HL-60 (cell line): Measurements from ENCODE around the gene CTXN3.

Source experiments
- DNase-seq, 2 experiments: peaks; one replicate each; pipeline ENCODE4 v3.0.0-alpha.2; 2010 to 2020; ENCODE audit warnings: low read depth in 1 of 2, low spot score in 1 of 2
- H3K27ac ChIP-seq: fragments of 250-450 bp; sonication (Bioruptor Pico); replicated peaks from 2 replicates; pipeline ENCODE4 v1.5.1; 2020; ENCODE audit warnings: mild to moderate bottlenecking, moderate library complexity
- H3K27me3 ChIP-seq: fragments of 250-450 bp; sonication (Bioruptor Pico); 2 replicates; pipeline ENCODE4 v1.5.1; 2021; ENCODE audit warnings: mild to moderate bottlenecking, moderate library complexity; ENCODE audit not compliant: insufficient read depth, poor library complexity, severe bottlenecking
- H3K4me3 ChIP-seq: replicated peaks from 2 replicates; pipeline ENCODE4 v1.5.1; 2011; ENCODE audit warnings: mild to moderate bottlenecking, control low read depth, low read length; ENCODE audit not compliant: insufficient read depth
- CTCF ChIP-seq: IDR thresholded peaks from one replicate; pipeline ENCODE4 v1.5.1; 2011; ENCODE audit warnings: low read length, control low read depth, inconsistent platforms; ENCODE audit not compliant: insufficient read depth
- GABPA ChIP-seq: IDR thresholded peaks from 2 replicates; pipeline ENCODE4 v1.6.1; 2012; ENCODE audit warnings: low read depth
- POLR2AphosphoS5 ChIP-seq: IDR thresholded peaks from 2 replicates; pipeline ENCODE4 v1.6.1; 2012; ENCODE audit warnings: low read depth
- SPI1 ChIP-seq: IDR thresholded peaks from 2 replicates; pipeline ENCODE4 v1.6.1; 2012; ENCODE audit warnings: low read depth, mild to moderate bottlenecking, borderline replicate concordance
- TF ChIP-seq, protein P1 (sequence below): IDR thresholded peaks from 2 replicates; pipeline ENCODE4 v1.6.1; 2012; ENCODE audit warnings: low read depth; ENCODE audit not compliant: insufficient replicate concordance

CTXN3 gene

GRCh38 chr5:127702926-127703561 lies 54.2 kb downstream of the CTXN3 start, which contains the start of gene CCDC192:
TSS of gene CCDC192 (plus strand) at chr5:127703391. CDS start at chr5:127703446, 55 bp downstream.
- TF ChIP-seq CTCF (no peak), GABPA (no peak), SPI1 (no peak), POLR2AphosphoS5 (no peak)
- TF ChIP-seq, protein P1, sequence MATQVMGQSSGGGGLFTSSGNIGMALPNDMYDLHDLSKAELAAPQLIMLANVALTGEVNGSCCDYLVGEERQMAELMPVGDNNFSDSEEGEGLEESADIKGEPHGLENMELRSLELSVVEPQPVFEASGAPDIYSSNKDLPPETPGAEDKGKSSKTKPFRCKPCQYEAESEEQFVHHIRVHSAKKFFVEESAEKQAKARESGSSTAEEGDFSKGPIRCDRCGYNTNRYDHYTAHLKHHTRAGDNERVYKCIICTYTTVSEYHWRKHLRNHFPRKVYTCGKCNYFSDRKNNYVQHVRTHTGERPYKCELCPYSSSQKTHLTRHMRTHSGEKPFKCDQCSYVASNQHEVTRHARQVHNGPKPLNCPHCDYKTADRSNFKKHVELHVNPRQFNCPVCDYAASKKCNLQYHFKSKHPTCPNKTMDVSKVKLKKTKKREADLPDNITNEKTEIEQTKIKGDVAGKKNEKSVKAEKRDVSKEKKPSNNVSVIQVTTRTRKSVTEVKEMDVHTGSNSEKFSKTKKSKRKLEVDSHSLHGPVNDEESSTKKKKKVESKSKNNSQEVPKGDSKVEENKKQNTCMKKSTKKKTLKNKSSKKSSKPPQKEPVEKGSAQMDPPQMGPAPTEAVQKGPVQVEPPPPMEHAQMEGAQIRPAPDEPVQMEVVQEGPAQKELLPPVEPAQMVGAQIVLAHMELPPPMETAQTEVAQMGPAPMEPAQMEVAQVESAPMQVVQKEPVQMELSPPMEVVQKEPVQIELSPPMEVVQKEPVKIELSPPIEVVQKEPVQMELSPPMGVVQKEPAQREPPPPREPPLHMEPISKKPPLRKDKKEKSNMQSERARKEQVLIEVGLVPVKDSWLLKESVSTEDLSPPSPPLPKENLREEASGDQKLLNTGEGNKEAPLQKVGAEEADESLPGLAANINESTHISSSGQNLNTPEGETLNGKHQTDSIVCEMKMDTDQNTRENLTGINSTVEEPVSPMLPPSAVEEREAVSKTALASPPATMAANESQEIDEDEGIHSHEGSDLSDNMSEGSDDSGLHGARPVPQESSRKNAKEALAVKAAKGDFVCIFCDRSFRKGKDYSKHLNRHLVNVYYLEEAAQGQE: no peak
- no peak within 1 kb of the TSS for H3K4me3 ChIP-seq
- H3K27me3 ChIP-seq: no peaks in the 10 kb centered on the region
- no peak for DNase-seq
- no peak within 1 kb of the TSS for H3K27ac ChIP-seq

DNA sequence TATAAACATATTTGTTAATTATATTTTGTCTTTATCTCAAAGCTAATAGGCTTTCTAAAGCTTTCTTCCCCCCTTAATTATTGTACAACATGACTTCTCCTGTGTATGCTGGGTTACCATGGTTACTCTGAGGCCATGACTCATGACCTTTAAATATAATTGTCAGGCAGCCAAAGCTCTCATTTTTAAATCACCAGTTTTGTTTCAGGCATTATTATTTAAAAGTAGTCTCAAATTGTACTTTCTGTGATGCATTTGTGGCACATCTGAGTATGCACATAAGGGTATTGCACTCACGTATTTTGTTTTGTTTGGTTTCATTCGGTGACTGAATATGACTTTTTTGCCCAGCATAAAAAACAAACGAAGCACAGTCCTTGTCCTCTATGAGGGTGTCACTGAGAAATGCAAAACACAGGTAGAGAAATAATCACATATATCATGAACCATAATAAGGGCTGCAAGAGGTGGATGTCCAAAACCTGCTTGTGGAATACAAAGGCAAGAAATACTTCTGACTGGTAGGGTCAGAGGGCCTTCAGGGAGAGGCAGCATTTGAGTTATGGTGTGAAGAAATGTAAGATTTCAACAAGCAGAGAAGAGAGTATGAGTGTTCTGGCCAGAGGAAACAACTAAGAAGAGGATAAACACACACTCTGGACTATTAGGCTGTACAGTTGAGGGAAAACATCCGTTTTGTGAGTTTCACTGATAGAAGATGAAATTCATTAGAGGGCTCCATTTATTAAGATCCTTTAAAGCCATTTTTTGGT lies 56.4 kb downstream of the CTXN3 start:
- H3K27me3 ChIP-seq: no peaks in the 10 kb centered on the region
- TF ChIP-seq GABPA: no peak
- TF ChIP-seq CTCF: no peak
- TF ChIP-seq, protein P1: no peak
- no peak overlapping the region for H3K27ac ChIP-seq
- H3K4me3 ChIP-seq: no peak overlapping the region
- DNase-seq: no peak

DNA sequence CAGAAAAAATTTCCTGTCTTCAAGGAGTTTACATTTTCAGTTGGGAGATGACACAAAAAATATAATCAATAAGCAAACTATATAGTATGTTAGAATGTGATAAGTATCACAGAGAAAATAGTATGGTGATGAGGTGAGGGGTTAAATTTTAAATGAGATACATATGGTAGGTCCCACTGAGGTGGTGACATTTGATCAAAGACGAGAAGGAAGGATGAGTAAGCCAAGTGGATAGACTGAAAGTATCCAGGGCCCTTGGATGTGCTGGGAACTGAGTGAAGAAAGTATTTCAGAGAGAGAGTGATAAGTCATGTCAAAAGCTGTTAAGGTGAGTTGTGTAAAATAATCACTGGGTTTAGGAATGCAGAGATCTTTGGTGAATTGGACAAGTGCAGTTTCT lies 57.8 kb downstream of the CTXN3 start:
- no peak for TF ChIP-seq GABPA
- no peak for TF ChIP-seq POLR2AphosphoS5
- TF ChIP-seq, protein P1: no peak
- no peak for TF ChIP-seq CTCF
- TF ChIP-seq SPI1: no peak
- no peak for DNase-seq
- no peak overlapping the region for H3K4me3 ChIP-seq
- H3K27me3 ChIP-seq: no peaks in the 10 kb centered on the region
- no peak overlapping the region for H3K27ac ChIP-seq
